GM23248 (cell line): ENCODE measurements around the gene STAMBPL1. TPM values are rescaled to one million over a fixed set of nuclear protein-coding genes. Genes with fewer than 3 reads are reported as not detected.
"Not testable (repeated sequence)": the region's sequence is repeated elsewhere in the genome, so short reads cannot be mapped to it uniquely, and the experiment has no call there.

Source experiments
- DNase-seq: peaks from one replicate; pipeline ENCODE4 v3.0.0-alpha.2; 2015
- H2AFZ ChIP-seq: fragments of 200-600 bp; sonication (generic); 2 replicates; pipeline ENCODE4 v1.6.1; 2016; ENCODE audit warnings: antibody characterized with exemption
- H3F3A ChIP-seq: fragments of 200-600 bp; sonication (generic); 2 replicates; pipeline ENCODE4 v1.6.1; 2016; ENCODE audit warnings: mild to moderate bottlenecking, antibody characterized with exemption, mixed run types; ENCODE audit not compliant: insufficient read depth
- H3K27ac ChIP-seq: fragments of 200-600 bp; sonication (generic); 2 replicates; pipeline ENCODE4 v1.5.1; 2016; ENCODE audit warnings: mild to moderate bottlenecking
- H3K27me3 ChIP-seq: fragments of 200-600 bp; sonication (generic); replicated peaks from 2 replicates; pipeline ENCODE4 v1.6.1; 2016; ENCODE audit warnings: mild to moderate bottlenecking; ENCODE audit not compliant: insufficient read depth
- H3K36me3 ChIP-seq: fragments of 200-600 bp; sonication (generic); 2 replicates; pipeline ENCODE4 v1.6.1; 2016; ENCODE audit warnings: low read depth, mild to moderate bottlenecking
- H3K4me1 ChIP-seq: fragments of 200-600 bp; sonication (generic); 2 replicates; pipeline ENCODE4 v1.6.1; 2016; ENCODE audit warnings: mild to moderate bottlenecking; ENCODE audit not compliant: insufficient read depth
- H3K4me2 ChIP-seq: fragments of 200-600 bp; sonication (generic); one replicate; pipeline ENCODE4 v1.6.1; 2016; ENCODE audit warnings: mild to moderate bottlenecking; ENCODE audit not compliant: unreplicated experiment
- H3K4me3 ChIP-seq: fragments of 200-600 bp; sonication (generic); 2 replicates; pipeline ENCODE4 v1.5.1; 2016; ENCODE audit warnings: mild to moderate bottlenecking
- H3K79me2 ChIP-seq: fragments of 200-600 bp; sonication (generic); 2 replicates; pipeline ENCODE4 v1.6.1; 2016; ENCODE audit warnings: mild to moderate bottlenecking; ENCODE audit not compliant: insufficient read depth
- H3K9ac ChIP-seq: fragments of 200-600 bp; sonication (generic); 2 replicates; pipeline ENCODE4 v1.6.1; 2016; ENCODE audit warnings: mild to moderate bottlenecking
- H3K9me2 ChIP-seq: fragments of 200-600 bp; sonication (generic); 2 replicates; pipeline ENCODE4 v1.6.1; 2016; ENCODE audit warnings: mixed run types, mild to moderate bottlenecking, moderate library complexity; ENCODE audit not compliant: insufficient read depth
- H3K9me3 ChIP-seq: fragments of 200-600 bp; sonication (generic); one replicate; pipeline ENCODE4 v1.6.1; 2017; ENCODE audit warnings: low read depth
- H4K20me1 ChIP-seq: fragments of 200-600 bp; sonication (generic); 2 replicates; pipeline ENCODE4 v1.6.0; 2016; ENCODE audit not compliant: insufficient read depth
- EZH2 ChIP-seq: fragments of 200-600 bp; sonication (generic); IDR thresholded peaks from 2 replicates; pipeline ENCODE4 v1.6.1; 2018; ENCODE audit warnings: antibody characterized with exemption, mild to moderate bottlenecking; ENCODE audit not compliant: insufficient read depth, poor library complexity, severe bottlenecking
- EZH2phosphoT487 ChIP-seq: fragments of 200-600 bp; sonication (generic); IDR thresholded peaks from 2 replicates; pipeline ENCODE4 v1.6.1; 2018; ENCODE audit warnings: antibody characterized with exemption, moderate library complexity, mild to moderate bottlenecking, low read depth; ENCODE audit not compliant: insufficient read depth
- WGBS, 2 experiments: methylation state at CpG; one replicate each; pipeline ENCODE4 v1.1.6; 2015 to 2017; ENCODE audit warnings: low lambda C conversion rate in 2 of 2, low coverage in 1 of 2; ENCODE audit errors: missing lambda C conversion rate in 2 of 2; 5-methylcytosine and 5-hydroxymethylcytosine counted together
- in situ Hi-C: fragments of 300-500 bp; cut with MboI; formaldehyde crosslinking; loops from 2 replicates; pipeline ENCODE4 v1.15.0; 2020
- polyA plus RNA-seq: library from polyadenylated mRNA; unstranded; fragments of >200 nt; fragmentation: Nextera tagmentation; extraction: Ambion mirVana; gene quantifications from 2 replicates; pipeline ENCODE4 v1.2.1, GENCODE V29; 2016
- total RNA-seq: library from RNA; depleted of rRNA; stranded (reverse); fragments of >200 nt; shearing (Covaris generic); gene quantifications from 2 replicates; pipeline ENCODE4 v1.2.3, GENCODE V29; 2014

STAMBPL1 gene
- total and polyA plus RNA-seq, 2 experiments from 2014 or later, result 13.3 to 23.9 TPM

GRCh38 chr10:88833156-88833555 lies 46.9 kb upstream of the STAMBPL1 start:
- Histone ChIP-seq H3K4me1 (no peaks in the 10 kb centered on the region), H3K79me2 (no peaks in the 10 kb centered on the region), H4K20me1 (no peaks in the 10 kb centered on the region), H3F3A (no peaks in the 10 kb centered on the region), H3K4me3 (no peak overlapping the region), H3K9ac (no peak overlapping the region), H2AFZ (no peak overlapping the region), H3K4me2 (no peak overlapping the region), H3K9me2 (no peaks in the 10 kb centered on the region), H3K27ac (no peak overlapping the region), H3K27me3 (no peaks in the 10 kb centered on the region), H3K9me3 (no peaks in the 10 kb centered on the region), H3K36me3 (no peaks in the 10 kb centered on the region)
- no peak for DNase-seq
- WGBS, 2 experiments, result 95 to 100% methylated on average over 2 of the region's 2 CpGs
- in situ Hi-C loops, result loop anchor here (10.0 kb wide), 1 partner anchor 382 kb away; no protein-coding TSS in a partner anchor
- no peak for TF ChIP-seq EZH2
- no peak for TF ChIP-seq EZH2phosphoT487

GRCh38 chr10:88833723-88834122 lies 46.3 kb upstream of the STAMBPL1 start:
- no peaks in the 10 kb centered on the region for H3K79me2 ChIP-seq
- no peaks in the 10 kb centered on the region for H3K36me3 ChIP-seq
- no peaks in the 10 kb centered on the region for H3K4me1 ChIP-seq
- H3K9ac ChIP-seq, result no peak overlapping the region
- no peaks in the 10 kb centered on the region for H3K9me2 ChIP-seq
- no peaks in the 10 kb centered on the region for H3K9me3 ChIP-seq
- no peak overlapping the region for H3K4me3 ChIP-seq
- TF ChIP-seq EZH2 (no peak), EZH2phosphoT487 (no peak)
- H2AFZ ChIP-seq, result no peak overlapping the region
- WGBS, 2 experiments, result 44 to 50% methylated on average over 2 of the region's 2 CpGs
- in situ Hi-C loops, result loop anchor here (10.0 kb wide), 1 partner anchor 381 kb away; no protein-coding TSS in a partner anchor
- H3K27me3 ChIP-seq, result no peaks in the 10 kb centered on the region
- no peaks in the 10 kb centered on the region for H3F3A ChIP-seq
- H4K20me1 ChIP-seq, result no peaks in the 10 kb centered on the region
- no peak overlapping the region for H3K27ac ChIP-seq
- no peak for DNase-seq
- no peak overlapping the region for H3K4me2 ChIP-seq

- whole genome bisulfite sequencing, 2 experiments, result 19 to 22% methylated on average over 10 of the region's 10 CpGs
- Histone ChIP-seq H4K20me1 (no peaks in the 10 kb centered on the region), H3F3A (no peaks in the 10 kb centered on the region), H3K27me3 (no peaks in the 10 kb centered on the region), H2AFZ (no peak overlapping the region), H3K4me1 (no peaks in the 10 kb centered on the region), H3K79me2 (no peaks in the 10 kb centered on the region), H3K9ac (no peak overlapping the region), H3K27ac (no peak overlapping the region), H3K36me3 (no peaks in the 10 kb centered on the region), H3K4me3 (no peak overlapping the region), H3K9me3 (no peaks in the 10 kb centered on the region), H3K4me2 (no peak overlapping the region), H3K9me2 (no peaks in the 10 kb centered on the region)
- no peak for TF ChIP-seq EZH2
- no peak for TF ChIP-seq EZH2phosphoT487
- in situ Hi-C loops, result loop anchor here (5.0 to 10.0 kb wide), 2 partner anchors 102 to 379 kb away; no protein-coding TSS in a partner anchor
- peak; percentile 90 for DNase-seq
These were observed 44.7 kb upstream of the STAMBPL1 start for GRCh38 chr10:88835096-88835909.

GRCh38 chr10:88835910-88836221 lies 44.2 kb upstream of the STAMBPL1 start:
- DNase-seq, result no peak
- no peaks in the 10 kb centered on the region for H3K27me3 ChIP-seq
- no peak overlapping the region for H2AFZ ChIP-seq
- no peaks in the 10 kb centered on the region for H3K9me2 ChIP-seq
- in situ Hi-C loops, result loop anchor here (5.0 to 10.0 kb wide), 2 partner anchors 101 to 379 kb away; no protein-coding TSS in a partner anchor
- WGBS, 2 experiments, result 0% methylated on average over 2 of the region's 2 CpGs
- H3K27ac ChIP-seq, result no peak overlapping the region
- H3K4me3 ChIP-seq, result no peak overlapping the region
- no peak overlapping the region for H3K4me2 ChIP-seq
- H3F3A ChIP-seq, result no peaks in the 10 kb centered on the region
- H3K9me3 ChIP-seq, result no peaks in the 10 kb centered on the region
- no peak for TF ChIP-seq EZH2
- TF ChIP-seq EZH2phosphoT487, result no peak
- no peaks in the 10 kb centered on the region for H3K36me3 ChIP-seq
- no peak overlapping the region for H3K9ac ChIP-seq
- no peaks in the 10 kb centered on the region for H3K4me1 ChIP-seq
- no peaks in the 10 kb centered on the region for H3K79me2 ChIP-seq
- no peaks in the 10 kb centered on the region for H4K20me1 ChIP-seq

- in situ Hi-C loops, result loop anchor here (5.0 to 10.0 kb wide), 2 partner anchors 100 to 377 kb away; no protein-coding TSS in a partner anchor
These were observed 42.4 kb upstream of the STAMBPL1 start for GRCh38 chr10:88837632-88838031.

More at GRCh38 chr10:88837632-88838031, 42.4 kb upstream of the STAMBPL1 start:
- not testable (repeated sequence) for H2AFZ ChIP-seq, H3K4me3 ChIP-seq, DNase-seq, H3K9me2 ChIP-seq, H3K79me2 ChIP-seq, H3K4me1 ChIP-seq, H4K20me1 ChIP-seq, H3K9ac ChIP-seq, H3K27me3 ChIP-seq, H3K4me2 ChIP-seq, H3K9me3 ChIP-seq, H3F3A ChIP-seq, H3K36me3 ChIP-seq, H3K27ac ChIP-seq
